ENCODE data around the gene ADAMTS15.

ADAMTS15 gene

GRCh38 chr11:130462931-130463330 is 14.5 kb downstream of the ADAMTS15 start:
- no peak for DNase-seq

GRCh38 chr11:130464291-130464812 is 15.9 kb downstream of the ADAMTS15 start:
- no peak for DNase-seq

GRCh38 chr11:130465263-130465662 is 16.8 kb downstream of the ADAMTS15 start:
- DNase-seq: no peak

GRCh38 chr11:130467116-130467900 is 18.9 kb downstream of the ADAMTS15 start:
- no peak for DNase-seq

- no peak for DNase-seq
Observed at GRCh38 chr11:130469181-130469580, 20.7 kb downstream of the ADAMTS15 start.

GRCh38 chr11:130470832-130471706 is 22.6 kb downstream of the ADAMTS15 start:
- DNase-seq: no peak

GRCh38 chr11:130471731-130472433 is 23.4 kb downstream of the ADAMTS15 start:
- DNase-seq: no peak

- no peak for DNase-seq
Observed at GRCh38 chr11:130472434-130472961, 24.1 kb downstream of the ADAMTS15 start.

GRCh38 chr11:130473056-130473794 is 24.8 kb downstream of the ADAMTS15 start:
- DNase-seq: no peak

GRCh38 chr11:130473795-130474377 is 25.4 kb downstream of the ADAMTS15 start:
- DNase-seq: no peak

- DNase-seq: no peak
Observed at GRCh38 chr11:130474637-130475400, 26.4 kb downstream of the ADAMTS15 start.

GRCh38 chr11:130475426-130476053 is 27.1 kb downstream of the ADAMTS15 start:
- DNase-seq: no peak

GRCh38 chr11:130476200-130476921 is 27.9 kb downstream of the ADAMTS15 start:
- no peak for DNase-seq

- DNase-seq: no peak
Observed at GRCh38 chr11:130476922-130477491, 28.6 kb downstream of the ADAMTS15 start.

- no peak for DNase-seq
Observed at GRCh38 chr11:130477586-130478203, 29.2 kb downstream of the ADAMTS15 start.

GRCh38 chr11:130478204-130478701 is 29.8 kb downstream of the ADAMTS15 start:
- no peak for DNase-seq

- DNase-seq: no peak
Observed at GRCh38 chr11:130478881-130479280, 30.4 kb downstream of the ADAMTS15 start.

GRCh38 chr11:130480186-130480585 is 31.7 kb downstream of the ADAMTS15 start:
- DNase-seq: no peak

GRCh38 chr11:130480711-130481140 is 32.3 kb downstream of the ADAMTS15 start:
- DNase-seq: no peak

Data from activated effector memory CD4-positive, alpha-beta T cell treated with Interleukin-2 at 50 U/mL for 16 hours (primary cell).